Measurements from ENCODE around the gene CYP3A4. TPM values are rescaled to one million over a fixed set of nuclear protein-coding genes. Genes with fewer than 3 reads are reported as not detected.

Gene CYP3A4
- total and polyA plus RNA-seq, 8 donors = 0.25 to 11.0 (median 4.3) TPM; not detected in 1

- Histone ChIP-seq H3K27me3 (no peaks in the 10 kb centered on the region), H3K27ac (no peak overlapping the region), H3K36me3 (no peaks in the 10 kb centered on the region), H3K4me1 (no peaks in the 10 kb centered on the region), H3K9me3 (no peaks in the 10 kb centered on the region), H3K4me3 (no peak overlapping the region)
- FAIRE-seq = no peak
- 57 to 63% methylated on average over 2 of the region's 2 CpGs for WGBS, 2 donors
- no peak for DNase-seq
- intact Hi-C loops (cut with DNase I) = no loop called here
- peak in 2 of 4 donors; percentile 35 to 49 for ATAC-seq
- TF ChIP-seq, protein P1, sequence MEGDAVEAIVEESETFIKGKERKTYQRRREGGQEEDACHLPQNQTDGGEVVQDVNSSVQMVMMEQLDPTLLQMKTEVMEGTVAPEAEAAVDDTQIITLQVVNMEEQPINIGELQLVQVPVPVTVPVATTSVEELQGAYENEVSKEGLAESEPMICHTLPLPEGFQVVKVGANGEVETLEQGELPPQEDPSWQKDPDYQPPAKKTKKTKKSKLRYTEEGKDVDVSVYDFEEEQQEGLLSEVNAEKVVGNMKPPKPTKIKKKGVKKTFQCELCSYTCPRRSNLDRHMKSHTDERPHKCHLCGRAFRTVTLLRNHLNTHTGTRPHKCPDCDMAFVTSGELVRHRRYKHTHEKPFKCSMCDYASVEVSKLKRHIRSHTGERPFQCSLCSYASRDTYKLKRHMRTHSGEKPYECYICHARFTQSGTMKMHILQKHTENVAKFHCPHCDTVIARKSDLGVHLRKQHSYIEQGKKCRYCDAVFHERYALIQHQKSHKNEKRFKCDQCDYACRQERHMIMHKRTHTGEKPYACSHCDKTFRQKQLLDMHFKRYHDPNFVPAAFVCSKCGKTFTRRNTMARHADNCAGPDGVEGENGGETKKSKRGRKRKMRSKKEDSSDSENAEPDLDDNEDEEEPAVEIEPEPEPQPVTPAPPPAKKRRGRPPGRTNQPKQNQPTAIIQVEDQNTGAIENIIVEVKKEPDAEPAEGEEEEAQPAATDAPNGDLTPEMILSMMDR (IDR thresholded peaks at IDR 0.05) = no peak
Observed at GRCh38 chr7:99709838-99710578, 74.0 kb downstream of the CYP3A4 start.

GRCh38 chr7:99709260-99709659 lies 74.7 kb downstream of the CYP3A4 start:
- ATAC-seq (no peak), FAIRE-seq (no peak), DNase-seq (no peak)
- Histone ChIP-seq H3K9me3 (no peaks in the 10 kb centered on the region), H3K27ac (no peak overlapping the region), H3K27me3 (no peaks in the 10 kb centered on the region), H3K36me3 (no peaks in the 10 kb centered on the region), H3K4me1 (no peaks in the 10 kb centered on the region), H3K4me3 (no peak overlapping the region)
- TF ChIP-seq, protein P1 (IDR thresholded peaks at IDR 0.05) = no peak
- WGBS, 2 donors = 90 to 93% methylated on average over 2 of the region's 2 CpGs
- intact Hi-C loops (cut with DNase I) = no loop called here

GRCh38 chr7:99707096-99707495 lies 76.9 kb downstream of the CYP3A4 start:
- 46 to 86% methylated on average over 1 of the region's 1 CpG for WGBS, 2 donors
- FAIRE-seq = no peak
- no peaks in the 10 kb centered on the region for H3K4me1 ChIP-seq
- no peak for ATAC-seq
- H3K27ac ChIP-seq = no peak overlapping the region
- H3K4me3 ChIP-seq = no peak overlapping the region
- no peaks in the 10 kb centered on the region for H3K36me3 ChIP-seq
- intact Hi-C loops (cut with DNase I) = no loop called here
- TF ChIP-seq, protein P1 (IDR thresholded peaks at IDR 0.05) = no peak
- no peak for DNase-seq
- H3K9me3 ChIP-seq = no peaks in the 10 kb centered on the region
- no peaks in the 10 kb centered on the region for H3K27me3 ChIP-seq

Other genes with a start within 250 kb of the CYP3A4 start
- 1 to 10 TPM; 1.7 to 4.1 (median 2.3) TPM for gene FAM200A, start 232.1 kb downstream of the CYP3A4 start, total RNA-seq
- 1 to 10 TPM; 2.3 to 4.3 TPM for gene FAM200A, start 232.1 kb downstream of the CYP3A4 start, polyA plus RNA-seq
- gene ZNF655, start 225.5 kb downstream of the CYP3A4 start, total RNA-seq = 10 to 100 TPM; 23.2 to 41.8 (median 29.7) TPM
- gene ZNF655, start 225.5 kb downstream of the CYP3A4 start, polyA plus RNA-seq = 10 to 100 TPM; 42.8 to 45.2 TPM
- 1 to 10 TPM in 1 of 6 donors, under 1 TPM in 5; 0.16 to 1.1 (median 0.48) TPM for gene TMEM225B, start 185.9 kb downstream of the CYP3A4 start, total RNA-seq
- 1 to 10 TPM; 1.2 to 1.5 TPM for gene TMEM225B, start 185.9 kb downstream of the CYP3A4 start, polyA plus RNA-seq
- 10 to 100 TPM in 1 of 6 donors, 1 to 10 TPM in 5; 7.4 to 12.8 (median 8.2) TPM for gene ZSCAN25, start 167.2 kb downstream of the CYP3A4 start, total RNA-seq
- gene ZSCAN25, start 167.2 kb downstream of the CYP3A4 start, polyA plus RNA-seq = 1 to 10 TPM; 4.7 to 5.8 TPM
- gene CYP3A5, start 104.2 kb downstream of the CYP3A4 start, total RNA-seq = 100 to 1,000 TPM in 1 of 6 donors, 10 to 100 TPM in 4, 1 to 10 TPM in 1; 10.0 to 129 (median 28.1) TPM
- gene CYP3A5, start 104.2 kb downstream of the CYP3A4 start, polyA plus RNA-seq = 100 to 1,000 TPM; 108 to 219 TPM
- 1 to 10 TPM in 1 of 6 donors, under 1 TPM in 4, not detected in 1; 0.19 to 1.3 (median 0.25) TPM for gene CYP3A7, start 49.0 kb downstream of the CYP3A4 start, total RNA-seq
- gene CYP3A7, start 49.0 kb downstream of the CYP3A4 start, polyA plus RNA-seq = under 1 TPM; 0.11 to 0.23 TPM
- gene CYP3A43, start 43.8 kb upstream of the CYP3A4 start, total RNA-seq = 1 to 10 TPM in 3 of 6 donors, under 1 TPM in 3; 0.15 to 7.9 (median 0.96) TPM
- gene CYP3A43, start 43.8 kb upstream of the CYP3A4 start, polyA plus RNA-seq = 1 to 10 TPM; 2.1 to 7.3 TPM
- not detected for gene OR2AE1, start 92.8 kb upstream of the CYP3A4 start, total RNA-seq
- not detected for gene OR2AE1, start 92.8 kb upstream of the CYP3A4 start, polyA plus RNA-seq
- 10 to 100 TPM; 13.8 to 18.6 (median 16.4) TPM for gene TRIM4, start 135.3 kb upstream of the CYP3A4 start, total RNA-seq
- gene TRIM4, start 135.3 kb upstream of the CYP3A4 start, polyA plus RNA-seq = 10 to 100 TPM in 1 of 2 donors, 1 to 10 TPM in 1; 9.4 to 13.4 TPM
- gene GJC3, start 145.4 kb upstream of the CYP3A4 start, total RNA-seq = 1 to 10 TPM in 4 of 6 donors, under 1 TPM in 2; 0.37 to 8.7 (median 4.7) TPM
- 1 to 10 TPM; 4.2 to 4.6 TPM for gene GJC3, start 145.4 kb upstream of the CYP3A4 start, polyA plus RNA-seq
- 100 to 1,000 TPM; 174 to 262 (median 214) TPM for gene AZGP1, start 191.8 kb upstream of the CYP3A4 start, total RNA-seq
- 100 to 1,000 TPM; 362 to 686 TPM for gene AZGP1, start 191.8 kb upstream of the CYP3A4 start, polyA plus RNA-seq
- 10 to 100 TPM; 52.6 to 86.0 (median 68.2) TPM for gene ZKSCAN1, start 231.4 kb upstream of the CYP3A4 start, total RNA-seq
- 10 to 100 TPM; 24.2 to 28.9 TPM for gene ZKSCAN1, start 231.4 kb upstream of the CYP3A4 start, polyA plus RNA-seq

Measured in pancreas (tissue), 10 donors.